WI38 (cell line): Measurements from ENCODE around the gene ACOT8.

Source experiments
- H3K4me3 ChIP-seq: 2 replicates; pipeline ENCODE4 v1.5.1; 2011; ENCODE audit warnings: low read depth, mild to moderate bottlenecking, control low read depth, low read length
- CTCF ChIP-seq: IDR thresholded peaks from 2 replicates; pipeline ENCODE4 v1.5.1; 2012; ENCODE audit warnings: low read depth, mild to moderate bottlenecking, control low read depth, low read length

ACOT8 gene

GRCh38 chr20:45822857-45823256 is 34.3 kb downstream of the ACOT8 start:
- no peak for TF ChIP-seq CTCF
- no peak overlapping the region for H3K4me3 ChIP-seq

- no peak for TF ChIP-seq CTCF
- no peak overlapping the region for H3K4me3 ChIP-seq
Measured at GRCh38 chr20:45821947-45822346, 35.2 kb downstream of the ACOT8 start.

- TF ChIP-seq CTCF: no peak
- no peak overlapping the region for H3K4me3 ChIP-seq
Measured at GRCh38 chr20:45819466-45819865, 37.7 kb downstream of the ACOT8 start.

GRCh38 chr20:45818239-45818638 is 39.0 kb downstream of the ACOT8 start:
- no peak for TF ChIP-seq CTCF
- no peak overlapping the region for H3K4me3 ChIP-seq

GRCh38 chr20:45817376-45818194 is 39.6 kb downstream of the ACOT8 start:
- TF ChIP-seq CTCF: no peak
- H3K4me3 ChIP-seq: no peak overlapping the region

- no peak for TF ChIP-seq CTCF
- H3K4me3 ChIP-seq: no peak overlapping the region
Measured at GRCh38 chr20:45816951-45817350, 40.2 kb downstream of the ACOT8 start.

GRCh38 chr20:45814314-45814713 is 42.9 kb downstream of the ACOT8 start:
- H3K4me3 ChIP-seq: no peak overlapping the region
- no peak for TF ChIP-seq CTCF
